Left renal cortex interstitium (tissue), 4 donors: Measurements from ENCODE around the gene ACAP1. TPM values are rescaled to one million over a fixed set of nuclear protein-coding genes. Genes with fewer than 3 reads are reported as not detected.
A peak's percentile ranks its signal among the peaks of the same experiment; 100 is the strongest.
"Not testable (repeated sequence)": the region's sequence is repeated elsewhere in the genome, so short reads cannot be mapped to it uniquely, and the experiment has no call there.

Source experiments
- DNase-seq, 4 donors: peaks; one replicate each; pipeline ENCODE4 v3.0.0-alpha.2; 2013; ENCODE audit warnings: low read depth in 4 of 4, low spot score in 2 of 4, missing footprints in 1 of 4
- polyA plus RNA-seq, 4 donors: library from polyadenylated mRNA; unstranded; fragments of 120-200 nt; gene quantifications; one replicate each; pipeline ENCODE4 v1.2.1, GENCODE V29; 2013; ENCODE audit not compliant: insufficient read length in 4 of 4

Gene ACAP1
- polyA plus RNA-seq, 4 donors, result 7.3 to 10.9 (median 10.0) TPM

GRCh38 chr17:7352910-7353635 is 16.7 kb downstream of the ACAP1 start:
- no peak for DNase-seq

DNA sequence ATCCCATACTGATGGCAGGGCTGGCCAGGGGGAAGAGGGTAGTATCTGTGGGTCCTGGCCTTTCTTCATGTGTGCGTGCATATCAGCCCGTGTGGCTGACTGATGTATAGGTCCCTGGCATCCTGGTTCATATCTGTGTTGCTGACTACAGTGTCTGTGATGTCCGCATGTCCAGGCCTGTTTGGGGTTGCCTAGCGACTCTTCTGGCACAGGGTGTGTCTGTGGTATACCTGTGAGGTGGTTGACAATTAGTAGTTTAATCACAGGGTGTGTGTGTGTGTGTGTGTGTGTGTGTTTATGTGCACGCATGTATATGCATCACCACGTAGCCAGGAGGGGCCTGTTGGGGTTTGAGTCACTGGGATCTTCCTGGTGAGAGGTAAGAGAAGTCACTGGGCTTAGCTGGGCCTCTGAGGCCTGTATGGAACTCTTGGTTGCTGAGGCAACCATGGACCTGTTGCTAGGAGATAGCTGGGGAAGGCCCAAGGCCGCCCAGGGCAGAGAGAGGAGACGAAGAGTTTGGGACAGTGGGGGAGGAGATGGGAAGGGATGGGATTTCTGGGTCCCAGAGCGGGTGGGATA is 18.0 kb downstream of the ACAP1 start:
- no peak for DNase-seq

GRCh38 chr17:7355053-7355452 is 18.7 kb downstream of the ACAP1 start, which contains the start of gene TMEM95:
Gene TMEM95, plus strand, starts transcription at chr17:7355156. Its CDS starts 49 bp downstream, at chr17:7355205.
- DNase-seq, result no peak

DNA sequence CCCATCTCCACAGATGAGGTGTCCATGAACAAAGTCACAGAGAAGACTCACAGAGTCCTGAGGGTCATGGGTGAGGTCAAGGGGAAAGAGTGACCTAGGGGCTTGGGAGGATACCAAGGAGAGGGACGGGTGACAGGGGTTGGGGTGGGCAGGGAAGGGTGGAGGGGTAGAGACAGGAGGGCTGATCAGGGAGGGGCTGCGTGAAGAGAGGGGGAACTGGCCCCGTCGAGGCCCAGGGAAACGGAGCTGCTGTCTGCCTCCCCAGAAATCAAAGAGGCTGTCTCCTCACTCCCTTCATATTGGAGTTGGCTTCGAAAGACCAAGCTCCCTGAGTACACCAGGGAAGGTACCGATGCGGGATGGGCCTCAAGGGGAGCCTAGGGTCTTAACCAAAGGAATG is 19.2 kb downstream of the ACAP1 start:
- no peak for DNase-seq

DNA sequence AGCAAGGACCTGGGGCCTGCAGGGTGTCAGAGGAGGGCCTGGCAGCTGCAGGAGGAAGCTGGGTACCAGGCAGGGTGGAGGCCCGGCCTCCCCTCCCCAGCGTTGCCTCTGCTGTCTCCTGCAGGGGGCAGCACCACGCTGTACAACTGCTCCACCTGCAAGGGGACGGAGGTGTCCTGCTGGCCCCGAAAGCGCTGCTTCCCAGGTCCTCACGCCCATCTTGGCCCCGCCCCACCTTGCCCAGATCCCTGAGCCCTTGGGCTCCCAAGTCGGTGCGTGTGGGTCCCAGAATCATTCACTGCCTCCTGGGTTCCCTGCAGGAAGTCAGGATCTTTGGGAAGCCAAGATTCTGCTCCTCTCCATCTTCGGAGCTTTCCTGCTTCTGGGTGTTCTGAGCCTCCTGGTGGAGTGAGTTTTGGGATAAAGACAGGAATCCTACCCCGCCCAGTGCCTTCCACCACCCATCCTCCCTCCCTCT is 19.8 kb downstream of the ACAP1 start:
- DNase-seq, result peak in 1 of 4 donors; percentile 46

DNA sequence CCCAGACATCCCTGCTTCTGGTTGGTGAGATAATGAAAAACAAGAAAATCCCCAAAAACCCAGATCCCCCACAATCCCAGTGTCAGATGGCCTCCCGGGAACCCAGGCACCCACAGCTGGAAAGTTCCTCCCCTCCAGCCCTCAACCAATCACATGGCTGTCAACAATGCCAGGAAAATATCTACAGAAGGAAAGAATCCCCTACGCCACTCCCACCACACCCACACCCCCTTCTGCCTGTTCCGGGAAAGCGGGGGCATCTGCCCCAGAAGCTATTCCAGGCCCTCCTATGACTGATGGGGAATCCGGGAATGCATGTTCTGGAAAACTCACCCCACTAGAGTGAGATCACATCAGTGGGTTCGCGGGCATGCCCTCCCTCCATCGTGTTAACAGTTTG is 20.4 kb downstream of the ACAP1 start:
- DNase-seq, result no peak

GRCh38 chr17:7357381-7357780 is 21.1 kb downstream of the ACAP1 start:
- DNase-seq, result no peak

DNA sequence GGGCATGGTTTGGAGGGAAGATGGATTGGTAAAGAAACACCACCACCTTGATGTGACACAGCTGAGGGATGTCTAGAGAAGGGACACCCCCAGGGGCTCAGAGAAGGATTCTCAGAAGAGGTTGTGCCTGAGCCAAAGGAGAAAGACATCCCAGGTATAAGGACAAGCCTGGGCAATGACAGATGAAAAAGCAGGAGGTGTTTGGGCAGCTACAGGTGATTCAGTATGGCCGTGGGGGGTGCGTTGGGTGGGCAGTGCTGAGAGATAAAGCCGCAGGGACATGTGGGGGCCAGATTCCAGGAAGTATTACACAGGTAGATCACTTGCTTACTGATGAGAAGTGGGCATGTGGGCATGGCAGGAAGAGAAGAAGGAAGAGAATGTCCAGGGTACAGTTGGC is 25.6 kb downstream of the ACAP1 start:
- no peak for DNase-seq

DNA sequence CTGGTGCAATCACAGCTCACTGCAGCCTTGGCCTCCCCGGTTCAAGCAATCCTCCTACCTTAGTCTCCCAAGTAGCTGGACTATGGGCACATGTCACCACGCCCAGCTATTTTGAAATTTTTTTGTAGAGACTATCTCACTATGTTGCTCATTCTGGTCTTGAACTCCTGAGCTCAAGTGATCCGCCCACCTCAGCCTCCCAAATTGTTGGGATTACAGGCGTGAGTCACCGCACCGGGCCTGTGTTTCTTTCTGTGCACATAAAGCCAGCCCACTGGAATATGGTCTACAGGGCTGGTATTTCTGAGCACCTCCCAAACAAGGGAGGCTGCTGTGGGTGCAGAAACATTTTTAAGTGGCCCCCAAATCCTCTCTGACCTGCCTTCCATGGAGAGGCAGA is 27.0 kb downstream of the ACAP1 start:
- no peak for DNase-seq

DNA sequence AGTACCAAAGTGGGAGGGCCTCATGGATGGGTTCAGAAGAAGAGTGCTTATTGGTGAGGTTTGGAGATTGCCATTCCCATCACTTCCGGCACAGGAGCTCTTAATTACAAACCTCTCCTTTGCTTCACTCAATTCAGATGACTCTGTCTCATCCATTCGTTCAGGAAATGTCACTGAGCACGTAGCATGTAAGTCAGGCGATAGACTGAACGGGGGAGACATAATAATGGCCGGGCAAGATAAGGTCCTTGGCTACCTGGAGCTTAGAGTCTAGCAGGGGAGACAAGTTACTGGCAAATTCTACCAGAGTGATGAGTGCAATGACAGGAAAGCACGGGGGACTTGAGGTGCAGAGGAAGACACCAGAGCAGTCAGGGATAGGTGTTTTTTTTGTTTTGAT is 29.6 kb downstream of the ACAP1 start:
- DNase-seq, result not testable (repeated sequence)

GRCh38 chr17:7367083-7367482 is 30.8 kb downstream of the ACAP1 start:
- no peak for DNase-seq

DNA sequence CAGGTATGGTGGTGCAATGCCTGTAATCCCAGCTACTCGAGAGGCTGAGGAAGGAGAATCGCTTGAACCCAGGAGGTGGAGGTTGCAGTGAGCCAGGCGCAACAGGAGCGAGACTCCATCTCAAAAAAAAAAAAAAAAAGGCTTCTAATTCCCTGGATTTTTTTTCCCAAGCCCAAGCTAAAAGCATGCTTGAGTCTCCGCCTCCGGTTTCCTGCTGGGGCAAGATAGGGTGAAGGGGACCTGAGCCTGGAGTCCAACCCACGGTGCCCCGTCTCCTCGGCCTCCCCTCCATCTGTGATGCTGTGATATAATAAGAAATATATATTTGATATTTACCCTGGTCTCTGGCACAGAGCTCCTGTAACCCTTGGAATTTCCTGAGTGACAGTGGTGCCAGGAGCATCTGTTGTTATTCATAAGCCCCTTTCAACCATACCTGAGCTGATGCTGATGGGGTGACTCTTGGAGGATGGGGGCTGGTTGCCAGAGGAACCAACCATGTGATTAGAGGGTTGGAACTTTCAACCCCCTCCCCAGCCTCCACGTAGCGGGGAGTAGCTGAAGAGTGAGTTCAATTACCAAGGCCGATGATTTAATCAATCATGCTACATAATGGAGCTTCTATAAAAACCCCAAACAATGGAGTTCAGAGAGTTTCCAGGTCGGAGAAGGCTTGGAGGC is 31.7 kb downstream of the ACAP1 start:
- DNase-seq, result no peak

DNA sequence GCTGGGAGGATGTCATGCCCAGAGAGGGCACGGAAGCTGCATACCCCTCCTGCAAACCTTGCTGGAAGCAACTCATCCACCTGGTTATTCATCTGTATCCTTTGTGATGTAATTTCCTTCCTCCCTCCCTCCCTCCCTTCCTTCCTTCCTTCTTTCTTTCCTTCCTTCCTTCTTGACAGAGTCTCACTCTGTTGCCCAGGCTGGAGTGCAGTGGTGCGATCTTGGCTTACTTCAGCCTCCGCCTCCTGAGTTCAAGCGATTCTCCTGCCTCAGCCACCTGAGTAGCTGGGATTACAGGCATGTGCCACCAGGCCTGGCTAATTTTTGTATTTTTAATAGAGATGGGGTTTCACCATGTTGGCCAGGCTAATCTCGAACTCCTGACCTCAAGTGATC is 32.3 kb downstream of the ACAP1 start:
- not testable (repeated sequence) for DNase-seq

- DNase-seq, result no peak
These were observed 33.5 kb downstream of the ACAP1 start for GRCh38 chr17:7369825-7370224.

- DNase-seq, result no peak
These were observed 34.5 kb downstream of the ACAP1 start for GRCh38 chr17:7370853-7371252.

DNA sequence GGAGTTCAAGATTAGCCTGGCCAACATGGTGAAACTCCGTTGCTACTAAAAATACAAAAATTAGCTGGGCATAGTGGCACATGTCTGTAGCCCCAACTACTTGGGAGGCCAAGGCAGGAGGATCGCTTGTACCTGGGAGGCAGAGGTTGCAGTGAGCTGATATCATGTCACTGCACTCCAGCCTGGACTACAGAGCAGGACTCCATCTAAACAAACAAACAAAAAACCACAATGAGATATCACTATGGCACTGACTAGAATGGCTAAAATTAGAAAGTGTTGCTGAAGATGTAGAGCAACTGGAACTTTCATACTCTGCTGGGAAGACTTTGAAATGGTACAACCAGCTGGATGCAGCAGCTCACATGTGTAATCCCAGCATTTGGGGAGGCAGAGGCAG is 38.0 kb downstream of the ACAP1 start:
- no peak for DNase-seq

GRCh38 chr17:7379134-7379533 is 42.8 kb downstream of the ACAP1 start:
- DNase-seq, result no peak

- no peak for DNase-seq
These were observed 44.0 kb downstream of the ACAP1 start for GRCh38 chr17:7380321-7380720.

- peak in 1 of 4 donors; percentile 13 for DNase-seq
These were observed 44.7 kb downstream of the ACAP1 start, which contains the start of gene TNK1 for GRCh38 chr17:7380855-7381683. Gene TNK1, plus strand, starts transcription at chr17:7381089. Its CDS starts 1,838 bp downstream, at chr17:7382927.

DNA sequence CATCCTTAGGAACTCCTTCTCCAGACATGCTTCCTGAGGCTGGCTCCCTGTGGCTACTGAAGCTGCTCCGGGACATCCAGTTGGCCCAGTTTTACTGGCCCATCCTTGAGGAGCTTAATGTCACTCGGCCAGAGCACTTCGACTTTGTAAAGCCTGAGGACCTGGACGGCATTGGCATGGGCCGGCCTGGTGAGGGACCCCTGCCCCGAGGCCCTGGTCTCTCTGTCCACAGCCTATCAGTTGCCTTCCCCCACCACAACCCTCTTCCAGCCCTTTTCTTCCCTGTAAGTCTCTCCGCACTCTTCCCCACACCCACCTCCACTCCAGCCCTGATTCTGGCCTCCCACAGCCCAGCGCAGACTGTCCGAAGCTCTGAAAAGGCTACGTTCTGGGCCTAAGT is 46.6 kb downstream of the ACAP1 start:
- no peak for DNase-seq

DNA sequence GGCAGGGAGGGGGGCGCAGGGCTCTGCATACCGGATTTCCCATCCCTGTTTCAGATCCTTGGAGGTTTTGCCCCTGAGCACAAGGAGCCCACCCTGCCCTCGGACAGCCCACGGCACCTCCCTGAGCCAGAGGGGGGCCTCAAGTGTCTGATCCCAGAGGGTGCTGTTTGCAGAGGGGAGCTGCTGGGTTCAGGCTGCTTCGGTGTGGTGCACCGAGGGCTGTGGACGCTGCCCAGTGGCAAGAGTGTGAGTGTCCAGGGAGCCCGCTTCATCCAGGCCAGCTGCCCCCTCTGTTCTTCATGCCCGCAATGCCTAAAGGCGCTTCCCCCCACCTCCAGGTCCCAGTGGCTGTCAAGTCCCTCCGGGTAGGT is 47.0 kb downstream of the ACAP1 start:
- no peak for DNase-seq
